Measurements from ENCODE around the gene OR56A4. TPM values are rescaled to one million over a fixed set of nuclear protein-coding genes. Genes with fewer than 3 reads are reported as not detected.

OR56A4 gene
- total RNA-seq (ENCODE audit: low replicate concordance) = not detected in 2 replicates

DNA sequence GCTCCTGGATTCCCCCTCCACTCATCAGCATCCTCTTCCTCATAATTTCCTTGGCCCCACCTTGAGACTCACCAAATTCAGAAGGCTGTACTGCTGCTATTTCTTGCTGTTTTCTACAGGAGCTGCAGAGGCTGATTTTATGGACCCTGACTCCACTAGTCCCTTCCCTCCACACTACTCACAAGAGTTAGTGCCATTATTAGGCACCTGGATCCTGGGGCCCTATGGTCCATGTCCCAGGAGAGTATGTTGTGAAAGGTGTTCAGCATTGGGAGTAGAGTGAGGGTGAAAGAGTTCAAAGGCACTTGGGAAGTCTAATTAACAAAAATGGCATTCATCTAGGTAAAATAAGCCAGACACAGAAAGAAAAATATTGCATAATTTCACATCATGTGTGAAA, at the start of gene OR56A4:
TSS of gene OR56A4 (minus strand) at position 101 of the 400 bp plus-strand sequence. CDS start 3,954 bp downstream, outside the sequence.

GRCh38 chr11:6030708-6031405, 24.1 kb upstream of the OR56A4 start, which contains the start of gene OR56A1:
Gene OR56A1 (minus strand): TSS chr11:6030758. CDS start chr11:6027692, 3,066 bp downstream.

GRCh38 chr11:5986885-5987284, 19.9 kb downstream of the OR56A4 start, which contains the start of gene OR52L1:
Gene OR52L1 (minus strand): TSS chr11:5986985. CDS start chr11:5986930, 55 bp downstream.

DNA sequence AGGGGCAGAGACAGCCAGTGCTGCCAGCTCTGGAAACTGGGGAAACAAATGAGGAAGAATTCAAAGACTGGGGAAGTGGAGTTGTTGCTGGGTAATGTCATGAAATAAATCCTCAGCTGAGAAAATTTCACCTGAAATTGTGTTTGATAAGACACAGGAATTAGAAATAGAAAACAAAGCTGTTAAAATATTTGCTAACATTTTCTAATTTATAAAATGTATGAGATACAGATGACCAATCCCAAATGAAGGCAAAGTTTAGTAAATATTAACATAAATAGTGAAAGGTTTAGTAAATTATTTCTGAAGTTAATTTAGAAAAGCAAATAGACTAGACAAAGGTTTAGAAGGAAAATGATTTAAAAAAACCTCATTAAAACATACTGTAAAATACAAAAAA, 38.4 kb downstream of the OR56A4 start, which contains the start of gene OR56A5:
TSS of gene OR56A5 (minus strand) at position 101 of the 400 bp plus-strand sequence. CDS start at position 101, 0 bp downstream.

Other genes starting within 250 kb of the OR56A4 start
- not detected in 2 replicates for gene OR52N5, start 223.6 kb downstream of the OR56A4 start, total RNA-seq (ENCODE audit: low replicate concordance)
- gene OR52N1, start 215.7 kb downstream of the OR56A4 start, total RNA-seq (ENCODE audit: low replicate concordance) = not detected in 2 replicates
- not detected in 2 replicates for gene OR52N2, start 198.0 kb downstream of the OR56A4 start, total RNA-seq (ENCODE audit: low replicate concordance)
- gene OR52E6, start 165.0 kb downstream of the OR56A4 start, total RNA-seq (ENCODE audit: low replicate concordance) = not detected in 2 replicates
- not detected in 2 replicates for gene OR52E8, start 149.3 kb downstream of the OR56A4 start, total RNA-seq (ENCODE audit: low replicate concordance)
- not detected in 2 replicates for gene OR52E4, start 126.3 kb downstream of the OR56A4 start, total RNA-seq (ENCODE audit: low replicate concordance)
- not detected in 2 replicates for gene OR52E5, start 113.7 kb downstream of the OR56A4 start, total RNA-seq (ENCODE audit: low replicate concordance)
- gene OR56A3, start 64.7 kb downstream of the OR56A4 start, total RNA-seq (ENCODE audit: low replicate concordance) = not detected in 2 replicates
- gene OR56A5, start 38.5 kb downstream of the OR56A4 start, total RNA-seq (ENCODE audit: low replicate concordance) = not detected in 2 replicates
- gene OR52L1, start 20.0 kb downstream of the OR56A4 start, total RNA-seq (ENCODE audit: low replicate concordance) = not detected in 2 replicates
- not detected in 2 replicates for gene OR56A1, start 23.8 kb upstream of the OR56A4 start, total RNA-seq (ENCODE audit: low replicate concordance)
- not detected in 2 replicates for gene OR56B4, start 100.7 kb upstream of the OR56A4 start, total RNA-seq (ENCODE audit: low replicate concordance)
- gene OR52B2, start 163.4 kb upstream of the OR56A4 start, total RNA-seq (ENCODE audit: low replicate concordance) = not detected in 2 replicates
- not detected in 2 replicates for gene OR52W1, start 192.3 kb upstream of the OR56A4 start, total RNA-seq (ENCODE audit: low replicate concordance)
- not detected in 2 replicates for gene C11orf42, start 198.6 kb upstream of the OR56A4 start, total RNA-seq (ENCODE audit: low replicate concordance)
- gene FHIP1B, start 227.7 kb upstream of the OR56A4 start, total RNA-seq (ENCODE audit: low replicate concordance) = 5.7 and 7.4 TPM in 2 replicates
- gene CNGA4, start 232.1 kb upstream of the OR56A4 start, total RNA-seq (ENCODE audit: low replicate concordance) = under 0.01 and 0.47 TPM in 2 replicates

All from smooth muscle cell of the coronary artery (primary cell).